Measurements from ENCODE around the gene PAK1IP1.

- TF ChIP-seq CTCF (IDR thresholded peaks at IDR 0.05; ENCODE audit: insufficient read depth, low read length) (no peak), REST (IDR thresholded peaks at IDR 0.05; ENCODE audit: insufficient replicate concordance, low read depth) (no peak), POLR2AphosphoS5 (IDR thresholded peaks at IDR 0.05; ENCODE audit: low read depth) (no peak), GABPA (IDR thresholded peaks at IDR 0.05; ENCODE audit: low read depth) (no peak), SPI1 (IDR thresholded peaks at IDR 0.05; ENCODE audit: borderline replicate concordance, low read depth) (no peak)
These were observed 32.0 kb upstream of the PAK1IP1 start for GRCh38 chr6:10662742-10663141.
